ENCODE results near the gene KRTAP10-12. TPM values are rescaled to one million over a fixed set of nuclear protein-coding genes. Genes with fewer than 3 reads are reported as not detected.

The KRTAP10-12 gene
- total RNA-seq, 1 experiment from 2014 or later: not detected

- BruUV-seq (replicated peaks): no TSS peak
- POLR2A ChIA-PET: no interaction called here
- no peak for DNase-seq
- intact Hi-C loops (cut with micrococcal nuclease; ENCODE audit: unreplicated experiment): no loop called here
- Histone ChIP-seq H3K36me3 (ENCODE audit: control insufficient read depth, insufficient read depth, low read length) (no peaks in the 10 kb centered on the region), H3K9me3 (no peaks in the 10 kb centered on the region), H3K27me3 (replicated peaks; ENCODE audit: control insufficient read depth, insufficient read depth, low read length) (no peaks in the 10 kb centered on the region), H3K4me1 (no peaks in the 10 kb centered on the region), H3K4me3 (ENCODE audit: low read depth, low read length) (no peak overlapping the region)
- CTCF ChIA-PET: no interaction called here
- Mint-ChIP-seq H3K27ac (ENCODE audit: unreplicated experiment) (no peak overlapping the region), H3K36me3 (ENCODE audit: insufficient read depth, unreplicated experiment) (no peaks in the 10 kb centered on the region), H3K9me3 (ENCODE audit: unreplicated experiment) (no peaks in the 10 kb centered on the region), H3K27me3 (ENCODE audit: insufficient read depth, unreplicated experiment) (no peaks in the 10 kb centered on the region), H3K4me1 (ENCODE audit: low read depth, unreplicated experiment) (no peaks in the 10 kb centered on the region), H3K4me3 (ENCODE audit: unreplicated experiment) (no peak overlapping the region)
- no peak for TF ChIP-seq CTCF (IDR thresholded peaks at IDR 0.05; ENCODE audit: insufficient read depth in 1 of 2, low read depth in 1 of 2, low read length in 1 of 2, severe bottlenecking in 1 of 2, unreplicated experiment in 1 of 2)
Observed at GRCh38 chr21:44729336-44730027, 32.5 kb downstream of the KRTAP10-12 start.

- no TSS peak for BruUV-seq (replicated peaks)
- ChIA-PET POLR2A (no interaction called here), CTCF (no interaction called here)
Observed at GRCh38 chr21:44730028-44730395, 33.0 kb downstream of the KRTAP10-12 start.

GRCh38 chr21:44730951-44731579 is 34.1 kb downstream of the KRTAP10-12 start:
- no peaks in the 10 kb centered on the region for H3K36me3 ChIP-seq (ENCODE audit: control insufficient read depth, insufficient read depth, low read length)
- no peak overlapping the region for H3K4me3 ChIP-seq (ENCODE audit: low read depth, low read length)
- TF ChIP-seq CTCF (IDR thresholded peaks at IDR 0.05; ENCODE audit: insufficient read depth in 1 of 2, low read depth in 1 of 2, low read length in 1 of 2, severe bottlenecking in 1 of 2, unreplicated experiment in 1 of 2): no peak
- H3K9me3 Mint-ChIP-seq (ENCODE audit: unreplicated experiment): no peaks in the 10 kb centered on the region
- intact Hi-C loops (cut with micrococcal nuclease; ENCODE audit: unreplicated experiment): no loop called here
- no peaks in the 10 kb centered on the region for H3K4me1 Mint-ChIP-seq (ENCODE audit: low read depth, unreplicated experiment)
- POLR2A ChIA-PET: no interaction called here
- no peak overlapping the region for H3K27ac Mint-ChIP-seq (ENCODE audit: unreplicated experiment)
- H3K27me3 Mint-ChIP-seq (ENCODE audit: insufficient read depth, unreplicated experiment): no peaks in the 10 kb centered on the region
- no TSS peak for BruUV-seq (replicated peaks)
- H3K36me3 Mint-ChIP-seq (ENCODE audit: insufficient read depth, unreplicated experiment): no peaks in the 10 kb centered on the region
- no peak for DNase-seq
- H3K4me1 ChIP-seq: no peaks in the 10 kb centered on the region
- H3K9me3 ChIP-seq: no peaks in the 10 kb centered on the region
- CTCF ChIA-PET: no interaction called here
- no peak overlapping the region for H3K4me3 Mint-ChIP-seq (ENCODE audit: unreplicated experiment)
- H3K27me3 ChIP-seq (replicated peaks; ENCODE audit: control insufficient read depth, insufficient read depth, low read length): no peaks in the 10 kb centered on the region

More at GRCh38 chr21:44730028-44730395, 33.0 kb downstream of the KRTAP10-12 start:
- Mint-ChIP-seq H3K36me3 (ENCODE audit: insufficient read depth, unreplicated experiment) (no peaks in the 10 kb centered on the region), H3K27me3 (ENCODE audit: insufficient read depth, unreplicated experiment) (no peaks in the 10 kb centered on the region), H3K4me1 (ENCODE audit: low read depth, unreplicated experiment) (no peaks in the 10 kb centered on the region), H3K27ac (ENCODE audit: unreplicated experiment) (no peak overlapping the region), H3K4me3 (ENCODE audit: unreplicated experiment) (no peak overlapping the region), H3K9me3 (ENCODE audit: unreplicated experiment) (no peaks in the 10 kb centered on the region)
- TF ChIP-seq CTCF (IDR thresholded peaks at IDR 0.05; ENCODE audit: insufficient read depth in 1 of 2, low read depth in 1 of 2, low read length in 1 of 2, severe bottlenecking in 1 of 2, unreplicated experiment in 1 of 2): no peak
- no peaks in the 10 kb centered on the region for H3K9me3 ChIP-seq
- no peaks in the 10 kb centered on the region for H3K36me3 ChIP-seq (ENCODE audit: control insufficient read depth, insufficient read depth, low read length)
- no peak for DNase-seq
- H3K4me1 ChIP-seq: no peaks in the 10 kb centered on the region
- intact Hi-C loops (cut with micrococcal nuclease; ENCODE audit: unreplicated experiment): no loop called here
- no peak overlapping the region for H3K4me3 ChIP-seq (ENCODE audit: low read depth, low read length)
- H3K27me3 ChIP-seq (replicated peaks; ENCODE audit: control insufficient read depth, insufficient read depth, low read length): no peaks in the 10 kb centered on the region

Data from Caco-2 (cell line).